Globus pallidus (tissue), 1 donor: ENCODE data around the gene PSMD3.
A peak's percentile ranks its signal among the peaks of the same experiment; 100 is the strongest.

Experiments
- DNase-seq: peaks from one replicate; pipeline ENCODE4 v3.0.0-alpha.2; 2015; ENCODE audit warnings: low spot score

Gene PSMD3

GRCh38 chr17:39960524-39961041, 20.0 kb upstream of the PSMD3 start:
- no peak for DNase-seq

- DNase-seq, result no peak
Measured at GRCh38 chr17:39962642-39963220, 17.9 kb upstream of the PSMD3 start, which contains the start of gene GSDMA. GSDMA (plus strand) TSS chr17:39963004; CDS start chr17:39965688, 2,684 bp downstream.

GRCh38 chr17:39963829-39964228, 16.8 kb upstream of the PSMD3 start:
- DNase-seq, result no peak

GRCh38 chr17:39965017-39965699, 15.4 kb upstream of the PSMD3 start:
- DNase-seq, result no peak

GRCh38 chr17:39966771-39967170, 13.8 kb upstream of the PSMD3 start:
- DNase-seq, result no peak

GRCh38 chr17:39968761-39969160, 11.8 kb upstream of the PSMD3 start:
- no peak for DNase-seq

GRCh38 chr17:39969375-39969774, 11.2 kb upstream of the PSMD3 start:
- no peak for DNase-seq

- no peak for DNase-seq
Measured at GRCh38 chr17:39970157-39970692, 10.4 kb upstream of the PSMD3 start.

- DNase-seq, result no peak
Measured at GRCh38 chr17:39971076-39971603, 9.5 kb upstream of the PSMD3 start.

- no peak for DNase-seq
Measured at GRCh38 chr17:39972271-39972670, 8.3 kb upstream of the PSMD3 start.

GRCh38 chr17:39973496-39973895, 7.1 kb upstream of the PSMD3 start:
- DNase-seq, result no peak

- no peak for DNase-seq
Measured at GRCh38 chr17:39974433-39974832, 6.2 kb upstream of the PSMD3 start.

- DNase-seq, result no peak
Measured at GRCh38 chr17:39975801-39976200, 4.8 kb upstream of the PSMD3 start.

GRCh38 chr17:39979016-39979670, 1.5 kb upstream of the PSMD3 start:
- no peak for DNase-seq

GRCh38 chr17:39979893-39980350, 685 bp upstream of the PSMD3 start:
- DNase-seq, result no peak

GRCh38 chr17:39981207-39981741, 667 bp downstream of the PSMD3 start:
- DNase-seq, result peak; percentile 13

- no peak for DNase-seq
Measured at GRCh38 chr17:39981766-39982375, 1.3 kb downstream of the PSMD3 start.

- DNase-seq, result no peak
Measured at GRCh38 chr17:39988206-39988810, 7.7 kb downstream of the PSMD3 start.

GRCh38 chr17:39994448-39994847, 13.8 kb downstream of the PSMD3 start:
- no peak for DNase-seq

GRCh38 chr17:39995438-39995837, 14.8 kb downstream of the PSMD3 start:
- no peak for DNase-seq

- DNase-seq, result no peak
Measured at GRCh38 chr17:39996162-39996561, 15.6 kb downstream of the PSMD3 start.
